SHP77 (cell line): ENCODE measurements around the gene EDEM2.
A peak's percentile ranks its signal among the peaks of the same experiment; 100 is the strongest.
"Not testable (repeated sequence)": the region's sequence is repeated elsewhere in the genome, so short reads cannot be mapped to it uniquely, and the experiment has no call there.

Experiments used
- DNase-seq, 2 experiments: peaks; one replicate each; lab custom pipeline; 2025; lab: John Stamatoyannopoulos, UW

EDEM2 gene

DNA sequence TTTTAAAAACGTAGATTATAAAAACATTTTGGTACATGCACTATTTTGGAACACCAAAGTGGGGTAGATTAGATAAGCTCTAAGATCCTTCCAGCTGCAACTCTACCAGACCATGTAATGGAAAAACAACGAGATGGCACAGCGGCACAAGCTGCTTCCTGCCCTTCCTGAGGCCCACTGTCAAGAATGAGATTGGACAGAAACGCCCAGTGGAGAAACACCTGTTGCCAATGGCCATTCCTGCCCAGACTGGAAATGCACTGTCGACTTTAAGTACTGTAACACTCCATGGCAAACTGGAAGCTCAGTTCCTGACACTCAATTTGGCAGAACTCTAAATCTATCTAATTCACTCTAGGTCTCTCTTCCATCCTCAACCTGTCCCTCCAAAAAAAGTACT is 21.4 kb downstream of the EDEM2 start:
- no peak for DNase-seq

DNA sequence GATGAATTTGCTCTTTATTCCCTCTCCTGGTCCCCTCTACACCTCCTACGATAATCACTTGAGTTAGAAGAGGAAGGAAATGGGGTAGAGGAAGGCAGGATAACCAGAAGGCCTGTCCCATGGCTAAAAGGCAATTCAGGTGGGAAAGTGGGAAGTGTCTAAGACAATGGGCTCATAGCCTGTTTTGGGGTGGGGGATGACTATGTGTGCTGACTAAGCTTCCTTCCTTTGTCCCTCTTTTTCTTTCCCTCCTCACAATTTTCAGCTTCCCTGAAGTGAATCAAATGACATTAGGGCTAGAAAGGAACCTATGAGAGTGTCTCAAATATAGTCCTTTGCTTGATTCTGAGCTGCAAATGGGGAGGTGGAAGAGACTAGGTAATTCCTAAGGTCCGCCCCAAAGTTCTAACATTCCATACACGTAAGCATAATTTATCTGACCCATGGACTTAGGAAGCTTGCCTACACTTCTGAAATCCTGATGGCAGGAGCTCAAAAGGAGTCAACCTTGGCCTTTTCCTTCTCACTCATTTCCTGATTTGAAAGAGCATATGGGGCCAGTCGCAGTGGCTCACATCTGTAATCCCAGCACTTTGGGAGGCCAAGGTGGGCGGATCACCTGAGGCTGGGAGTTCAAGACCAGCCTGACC is 24.3 kb downstream of the EDEM2 start:
- no peak for DNase-seq

DNA sequence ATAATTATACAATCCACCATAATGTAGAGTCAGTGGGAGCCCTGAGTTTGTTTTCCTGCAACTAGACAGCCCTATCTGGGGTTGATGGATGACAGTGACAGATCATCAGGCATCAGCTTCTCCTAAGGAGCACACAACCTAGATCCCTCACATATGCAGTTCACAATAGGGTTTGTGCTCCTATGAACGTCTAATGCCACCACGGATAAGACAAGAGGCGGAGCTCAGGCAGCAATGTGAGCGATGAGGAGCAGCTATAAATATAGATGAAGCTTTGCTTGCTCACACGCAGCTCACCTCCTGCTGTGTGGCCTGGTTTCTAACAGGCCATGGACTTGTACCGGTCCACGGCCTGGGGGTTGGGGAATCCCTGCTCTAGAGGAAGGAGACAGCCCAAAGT is 25.9 kb downstream of the EDEM2 start:
- no peak for DNase-seq

DNA sequence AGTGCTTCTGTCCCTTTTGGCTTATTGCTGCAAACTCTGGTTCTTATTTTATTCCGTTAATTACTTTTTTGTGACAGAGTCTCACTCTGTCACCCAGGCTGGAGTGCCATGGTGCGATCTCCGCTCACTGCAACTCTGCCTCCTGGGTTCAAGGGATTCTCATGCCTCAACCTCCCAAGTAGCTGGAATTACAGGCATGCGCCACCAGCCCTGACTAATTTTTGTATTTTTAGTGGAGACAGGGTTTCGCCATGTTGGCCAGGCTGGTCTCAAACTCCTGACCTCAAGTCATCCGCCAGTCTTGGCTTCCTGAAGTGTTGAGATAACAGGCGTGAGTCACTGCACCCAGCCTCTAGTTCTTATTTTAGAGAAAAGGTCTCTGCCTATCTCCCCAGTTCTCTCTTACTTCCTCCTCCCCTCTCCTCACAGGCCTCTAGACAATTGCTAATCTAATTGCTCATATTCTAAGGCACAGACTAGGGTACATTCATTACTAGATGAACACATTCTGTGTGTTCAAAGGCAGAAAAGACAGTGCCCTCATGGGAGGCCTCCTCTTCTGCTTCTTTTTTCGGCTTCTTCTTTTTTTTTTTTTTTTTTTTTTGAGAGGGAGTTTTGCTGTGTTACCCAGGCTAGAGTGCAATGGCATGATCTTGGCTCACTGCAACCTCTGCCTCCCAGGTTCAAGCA is 27.0 kb downstream of the EDEM2 start:
- no peak for DNase-seq

DNA sequence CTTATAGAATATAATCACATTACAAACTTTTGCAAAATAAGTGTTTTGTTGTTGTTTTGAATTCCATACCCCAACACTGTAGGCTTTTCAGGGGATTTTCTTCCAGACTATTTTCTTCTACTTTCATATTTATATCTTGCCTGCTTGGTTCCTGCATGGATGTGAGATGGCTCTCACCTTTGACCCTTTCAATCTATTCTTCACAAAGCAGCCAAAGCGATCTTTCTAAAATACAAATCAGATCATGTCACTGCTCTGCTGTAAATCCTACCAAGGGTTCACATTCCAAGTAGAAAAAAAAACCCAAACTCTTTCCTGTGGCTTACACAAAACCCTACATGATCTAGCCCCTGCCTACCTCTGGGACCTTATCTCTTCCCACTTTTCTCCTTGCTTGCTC is 29.5 kb downstream of the EDEM2 start:
- no peak for DNase-seq

DNA sequence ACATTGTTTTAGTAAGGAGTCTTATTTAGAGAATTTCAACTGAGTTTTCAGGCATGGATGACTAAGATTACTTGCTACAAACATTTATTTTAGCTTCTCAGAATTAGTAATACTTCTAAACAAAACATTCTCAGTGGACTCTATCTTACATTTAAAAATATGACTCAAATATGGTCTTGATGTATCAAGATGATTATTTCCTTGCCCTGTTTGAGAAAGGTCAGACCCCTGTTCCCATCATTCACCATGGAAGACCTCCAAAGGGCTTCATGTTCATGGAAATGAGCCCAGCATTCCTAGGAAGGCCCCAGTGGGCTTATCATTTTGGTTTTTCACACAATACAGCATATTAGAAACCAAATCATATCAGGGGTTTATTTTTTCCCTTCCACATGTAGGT is 29.9 kb downstream of the EDEM2 start:
- DNase-seq = no peak

DNA sequence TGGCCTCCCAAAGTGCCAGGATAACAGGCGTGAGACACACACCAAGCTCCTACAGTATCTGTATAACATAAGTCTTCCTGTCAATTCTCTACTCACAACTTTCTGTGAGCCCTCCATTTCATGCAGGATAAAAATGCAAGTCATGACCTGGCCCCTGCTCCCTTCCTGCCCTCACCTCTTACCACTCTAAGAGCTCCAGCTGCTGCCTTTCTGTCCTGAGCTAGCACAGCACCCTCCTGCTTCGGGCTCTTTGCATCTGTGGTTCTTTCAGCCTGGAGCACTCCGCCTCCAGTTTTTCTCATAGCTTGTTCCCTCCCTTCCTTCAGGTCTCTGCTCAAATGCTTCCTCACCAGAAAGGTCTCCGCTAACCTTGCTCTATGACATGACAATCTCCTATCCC is 30.9 kb downstream of the EDEM2 start:
- no peak for DNase-seq

DNA sequence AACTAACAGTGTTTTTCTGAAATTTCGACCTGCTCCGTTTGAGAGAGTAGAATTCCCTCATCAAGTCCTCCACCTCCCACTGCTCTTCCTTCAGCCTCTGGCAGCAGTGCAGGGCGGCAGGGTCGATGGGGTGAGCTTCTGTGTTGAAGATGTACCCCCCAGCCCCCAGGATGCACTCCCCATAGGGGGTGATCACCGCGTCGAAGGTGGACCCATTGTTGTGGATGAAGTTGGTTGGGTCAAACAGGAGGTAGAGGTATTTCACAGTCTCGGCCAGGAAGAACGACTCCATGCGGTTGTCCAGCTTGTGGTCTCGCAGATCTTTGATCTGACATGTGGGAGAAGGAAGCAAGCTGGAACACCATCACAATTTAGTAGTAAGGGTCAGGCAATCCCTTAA is 31.5 kb downstream of the EDEM2 start:
- no peak for DNase-seq

DNA sequence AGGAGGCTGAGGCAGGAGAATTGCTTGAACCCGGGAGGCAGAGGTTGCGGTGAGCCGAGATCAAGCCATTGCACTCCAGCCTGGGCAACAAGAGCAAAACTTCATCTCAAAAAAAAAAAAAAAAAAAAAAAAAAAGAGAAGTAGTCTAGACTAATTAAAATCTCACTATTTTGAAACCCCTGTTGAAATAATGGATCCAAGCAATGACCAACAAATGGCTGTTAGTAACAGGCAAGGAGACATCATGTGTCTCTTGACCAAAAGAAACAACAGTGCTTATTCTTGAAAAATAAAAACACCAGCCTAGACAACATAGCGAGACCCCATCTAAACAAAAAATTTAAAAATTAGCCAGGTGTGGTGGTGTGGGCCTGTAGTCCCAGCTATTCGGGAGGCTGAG is 34.9 kb downstream of the EDEM2 start:
- DNase-seq = not testable (repeated sequence)

DNA sequence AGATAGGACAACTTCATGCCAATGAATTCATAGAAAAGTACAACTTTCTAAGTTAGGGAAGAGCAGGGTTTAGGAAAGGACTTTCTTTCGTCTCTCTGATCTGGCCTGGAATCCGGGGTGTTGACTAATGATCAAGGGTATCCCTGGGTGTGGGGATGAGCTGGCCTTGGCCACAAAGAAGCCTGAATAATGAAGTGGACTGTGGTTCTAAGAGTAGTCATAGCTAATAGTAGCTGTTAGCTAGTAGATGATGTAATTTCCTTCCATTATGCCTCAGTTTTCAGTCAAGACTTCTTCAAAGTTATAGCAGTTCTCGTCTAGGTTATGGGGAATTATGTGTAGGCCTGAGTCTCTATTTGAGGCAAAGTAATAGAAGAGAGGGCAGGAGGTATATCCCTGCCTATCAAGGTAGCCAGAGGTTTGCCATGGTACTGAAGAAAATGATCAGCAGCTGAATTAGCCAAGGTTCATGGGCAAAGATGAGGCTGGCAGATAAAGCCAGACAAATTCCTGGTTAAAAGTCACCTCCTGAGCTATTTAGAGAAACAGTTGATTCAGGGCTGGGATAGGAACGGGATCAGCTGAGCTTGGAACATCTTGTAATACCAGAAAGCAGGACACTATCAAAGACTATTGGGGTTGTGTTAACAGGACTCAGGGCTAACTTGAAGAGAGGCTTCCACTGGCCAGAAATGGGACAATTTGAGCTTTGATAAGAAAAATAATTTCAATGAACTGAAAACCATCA is 35.8 kb downstream of the EDEM2 start:
- DNase-seq = no peak

DNA sequence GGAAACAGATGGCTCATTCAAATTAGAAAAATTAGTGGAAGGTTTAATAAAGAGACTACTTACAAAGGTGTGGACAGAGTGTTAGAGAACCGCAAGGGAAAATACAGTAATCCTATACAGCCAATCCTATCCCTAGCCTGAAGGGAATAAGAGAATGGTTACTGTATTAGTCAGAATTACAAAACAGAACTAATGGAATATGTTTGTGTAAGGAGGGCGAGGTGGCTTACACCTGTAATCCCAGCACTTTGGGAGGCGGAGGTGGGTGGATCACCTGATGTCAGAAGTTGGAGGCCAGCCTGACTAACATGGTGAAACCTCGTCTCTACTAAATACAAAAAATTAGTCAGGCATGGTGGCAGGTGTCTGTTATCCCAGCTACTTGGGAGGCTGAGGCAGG is 38.2 kb downstream of the EDEM2 start:
- no peak for DNase-seq

DNA sequence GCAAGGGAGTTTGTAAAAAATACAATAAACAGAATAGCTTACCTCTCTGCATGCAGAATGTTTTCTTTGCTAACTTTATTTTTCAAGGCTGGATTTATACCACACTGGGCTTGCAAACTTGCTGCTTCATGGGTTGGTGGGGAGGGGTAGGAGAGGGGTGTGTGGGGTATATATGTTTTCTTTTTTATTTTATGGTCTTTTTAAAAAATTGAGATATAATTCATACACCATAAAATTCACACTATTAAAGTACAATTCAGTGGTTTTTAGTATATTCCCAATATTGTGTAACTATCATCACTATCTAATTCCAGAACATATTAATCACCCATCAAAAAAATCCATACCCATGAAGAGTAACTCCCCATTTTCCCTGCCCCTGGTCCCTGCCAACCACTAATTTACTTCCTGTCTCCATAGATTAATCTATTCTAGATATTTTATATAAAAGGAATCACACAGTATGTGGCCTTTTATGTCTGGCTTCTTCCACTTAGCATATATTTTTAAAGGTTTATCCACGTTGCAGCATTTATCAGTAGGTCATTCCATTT is 40.2 kb downstream of the EDEM2 start:
- DNase-seq = no peak

DNA sequence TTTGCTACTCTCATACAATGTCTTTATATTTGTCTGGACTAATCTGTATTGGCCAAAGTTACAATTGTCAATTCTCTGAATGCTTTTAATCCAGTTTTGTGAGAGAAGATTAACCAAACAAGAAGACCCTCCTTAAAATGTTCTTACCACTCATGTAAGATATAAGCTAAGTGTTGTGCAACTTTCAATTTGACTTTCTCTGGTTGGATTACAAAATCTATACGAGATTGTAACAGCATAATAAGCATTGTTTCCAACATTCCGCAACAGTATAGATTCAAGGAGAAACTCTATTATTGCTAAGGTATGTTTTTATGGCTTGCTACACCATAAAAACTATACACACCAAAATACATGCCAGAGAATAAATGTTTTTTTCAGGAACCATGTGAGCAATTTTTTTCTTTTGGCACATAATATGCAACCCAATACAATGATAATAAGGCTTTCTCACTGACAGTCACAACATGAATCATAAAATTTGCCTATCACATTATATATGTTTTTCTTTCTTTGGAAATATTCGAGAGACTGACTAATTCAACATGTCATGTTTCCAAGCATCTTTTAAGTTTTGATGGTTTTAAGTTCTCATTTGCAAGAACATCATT is 42.3 kb downstream of the EDEM2 start:
- no peak for DNase-seq

DNA sequence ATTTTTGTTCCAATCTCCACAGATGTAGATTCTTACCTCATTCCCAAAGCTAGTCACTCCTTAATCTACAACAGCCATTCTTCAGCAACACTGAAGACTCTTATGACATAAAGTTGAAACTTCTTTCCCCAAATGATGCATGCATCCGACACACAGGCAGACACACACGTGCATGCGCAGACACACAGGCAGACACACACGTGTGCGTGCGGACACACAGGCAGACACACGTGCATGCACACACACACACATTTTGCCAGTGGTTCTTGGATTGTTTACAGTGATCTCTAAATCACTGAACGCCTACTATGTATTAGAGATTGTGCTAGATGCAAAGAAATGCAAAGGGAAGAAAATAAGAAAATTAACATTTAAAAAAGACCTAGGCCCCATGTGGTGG is 45.5 kb downstream of the EDEM2 start:
- no peak for DNase-seq

DNA sequence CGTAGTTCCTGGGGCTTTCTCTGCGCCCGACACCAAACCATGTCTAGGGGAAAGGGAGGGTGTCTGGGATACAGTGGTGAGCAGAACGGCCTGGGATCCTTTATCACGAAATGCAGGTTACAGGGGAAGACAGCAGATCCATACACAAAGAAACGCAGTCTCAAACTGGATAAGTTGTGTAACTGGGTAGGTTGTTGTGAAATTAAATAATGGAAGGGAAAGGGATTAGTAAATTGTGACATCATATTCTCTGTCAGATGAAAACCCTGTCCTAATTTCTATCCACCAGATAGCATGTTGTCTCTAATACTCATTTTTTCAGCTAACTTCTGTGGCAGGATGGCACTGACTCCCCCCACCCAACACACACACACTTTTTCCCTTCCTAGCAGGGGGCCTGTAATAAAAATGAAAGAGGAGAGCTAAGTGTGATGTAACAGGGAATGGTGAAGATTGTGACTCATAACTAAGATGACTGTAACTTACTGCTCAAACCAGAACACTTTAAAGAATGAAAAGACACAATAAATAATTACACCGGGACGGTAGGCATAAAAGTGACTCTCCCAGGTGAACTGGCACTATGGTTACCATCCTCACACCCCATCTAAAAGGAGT is 53.8 kb downstream of the EDEM2 start:
- DNase-seq = no peak

DNA sequence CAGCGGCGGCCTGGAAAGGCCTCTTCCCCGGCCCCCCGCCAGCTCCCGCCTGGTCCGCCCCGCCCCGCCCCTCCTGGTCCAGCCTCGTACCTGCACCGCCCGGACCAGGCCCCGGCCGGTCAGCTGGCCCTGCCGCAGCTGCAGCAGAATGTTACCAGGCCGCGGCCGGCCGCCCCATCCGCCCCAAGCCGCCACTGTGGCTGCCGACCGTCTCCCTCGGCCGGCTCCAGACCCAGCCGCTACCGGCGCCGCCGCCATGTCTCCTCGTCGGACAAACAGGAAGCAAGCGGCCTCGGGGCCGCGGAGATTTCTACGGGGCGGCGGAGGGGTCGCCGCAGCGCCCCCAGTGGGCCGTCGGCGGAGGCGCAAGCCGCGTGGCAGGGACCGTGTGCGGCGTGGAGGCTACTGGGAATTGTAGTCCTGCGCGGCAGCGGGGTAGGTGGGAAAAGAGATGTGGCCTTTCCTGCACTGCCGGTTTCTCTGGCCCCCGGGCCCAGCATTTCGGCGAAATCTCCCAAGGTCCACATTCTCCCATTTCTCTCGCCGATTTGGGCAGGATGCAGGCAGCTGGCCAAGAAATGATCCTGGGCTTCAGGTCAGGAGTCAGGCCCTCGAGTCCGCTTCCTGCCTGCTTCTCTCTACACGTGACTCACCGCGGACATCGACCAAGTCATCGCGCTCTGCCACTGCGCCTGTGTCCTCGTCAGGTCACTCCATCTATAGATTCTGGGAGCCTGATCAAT is 54.4 kb downstream of the EDEM2 start, which contains the start of gene TRPC4AP:
TSS of gene TRPC4AP (minus strand) at position 284 of the 743 bp plus-strand sequence. CDS start at position 258, 26 bp downstream.
- DNase-seq = peak; percentile 75 to 84

DNA sequence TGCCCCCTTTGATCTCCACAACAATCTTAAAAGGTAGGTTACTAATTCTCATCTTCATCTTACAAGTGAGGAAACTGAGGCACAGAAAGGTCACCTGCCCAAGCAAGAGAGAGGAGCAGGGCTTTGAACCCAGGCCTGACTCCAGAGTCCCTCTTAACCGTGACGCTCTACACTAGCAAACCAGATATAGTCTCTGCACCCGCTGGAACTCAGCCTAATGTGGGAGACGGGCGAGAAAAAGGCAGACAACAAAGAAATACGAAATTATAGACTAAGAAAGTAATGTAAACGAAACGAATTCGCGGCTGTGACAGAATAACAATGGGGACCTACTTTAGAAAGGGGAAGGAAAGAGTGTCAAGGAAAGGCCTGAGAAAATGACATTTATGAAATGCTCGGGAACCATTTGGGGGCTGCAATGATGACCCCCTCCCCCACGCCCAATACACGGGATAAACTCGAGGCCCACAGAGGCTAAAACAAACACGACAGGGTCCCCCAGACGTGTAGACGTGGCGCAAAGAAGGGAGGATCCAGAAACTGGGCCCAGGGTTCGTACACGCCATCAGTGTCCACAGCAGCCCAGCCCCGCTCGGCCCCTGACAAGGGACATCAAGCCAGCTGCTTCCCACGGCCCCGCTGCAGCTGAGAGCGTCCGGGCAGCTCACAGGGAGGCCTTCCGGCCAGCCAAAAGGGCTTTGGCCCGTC is 55.2 kb downstream of the EDEM2 start:
- DNase-seq = no peak

DNA sequence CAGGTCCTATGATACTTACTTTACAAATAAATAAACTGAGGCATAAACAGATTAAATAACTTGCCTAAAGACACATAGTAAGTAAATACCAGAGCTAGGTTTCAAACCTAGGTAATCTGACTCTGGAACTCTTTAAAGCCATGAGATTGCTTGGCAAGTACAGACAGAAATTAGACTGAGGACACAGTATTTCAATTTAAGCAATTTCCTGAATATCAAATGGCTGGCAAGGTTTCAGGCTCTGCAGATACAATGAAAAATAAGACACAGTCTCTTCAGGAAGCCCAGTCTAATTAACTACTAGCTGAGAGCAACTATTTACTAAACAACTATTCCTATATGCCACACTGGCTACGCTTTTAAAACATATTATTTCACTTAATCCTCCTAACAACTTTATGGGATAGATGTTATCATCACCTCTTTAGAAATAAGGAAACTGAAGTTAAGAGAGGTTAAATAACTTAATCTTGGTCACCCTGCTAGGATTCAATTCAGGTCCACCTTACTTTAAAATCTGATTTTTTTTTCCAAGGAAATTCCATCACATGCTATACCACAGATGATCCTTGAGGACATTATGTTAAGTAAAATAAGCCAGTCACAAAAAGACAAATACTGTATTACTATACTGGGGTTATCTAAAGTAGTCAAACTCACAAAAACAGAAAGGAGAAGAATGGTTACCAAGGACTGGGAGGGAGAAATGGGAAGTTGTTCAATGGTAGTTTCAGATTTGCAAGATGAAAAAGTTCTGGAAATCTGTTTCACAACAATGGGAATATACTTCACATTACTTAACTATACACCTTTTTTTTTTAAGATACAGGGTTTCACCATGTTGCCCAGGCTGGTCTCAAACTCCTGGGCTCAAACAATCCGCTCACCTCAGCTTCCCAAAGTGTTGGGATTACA is 58.6 kb downstream of the EDEM2 start:
- no peak for DNase-seq

DNA sequence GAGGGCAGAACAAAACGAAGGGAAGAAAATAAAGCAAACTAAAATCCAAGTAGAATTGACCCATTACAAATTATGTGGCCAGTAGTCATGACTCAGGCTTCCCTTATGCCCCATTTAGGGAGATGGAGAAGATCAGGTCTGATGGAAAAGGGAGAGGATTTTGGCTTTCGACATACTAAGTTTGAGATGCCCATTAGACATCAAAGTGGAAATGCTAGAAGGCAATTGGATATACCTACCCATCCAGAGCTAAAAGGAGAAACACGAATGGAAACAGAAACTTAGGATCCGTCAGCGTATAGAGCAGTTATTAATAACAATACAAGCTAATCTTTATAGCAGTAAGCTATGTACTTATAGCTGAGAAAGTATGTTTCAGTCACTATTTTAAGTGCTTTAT is 59.3 kb downstream of the EDEM2 start:
- DNase-seq = no peak

DNA sequence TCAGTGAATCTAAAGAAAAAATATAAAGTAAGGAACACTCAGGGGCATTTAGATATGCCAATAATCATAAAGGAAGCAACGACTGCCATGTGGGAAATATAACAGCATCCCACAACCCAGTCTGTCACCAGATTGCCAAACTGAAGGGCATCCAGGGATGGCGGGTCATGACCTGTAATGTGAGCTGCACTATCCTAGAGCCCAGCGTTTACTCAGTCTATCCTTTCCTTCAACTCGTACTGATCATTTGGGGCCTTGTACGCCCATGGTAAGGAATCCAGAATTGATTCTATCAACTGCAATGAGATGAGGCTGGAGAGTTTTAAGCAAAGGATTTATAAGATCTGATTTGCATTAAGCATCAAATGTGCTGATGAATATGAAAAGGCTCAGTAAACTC is 59.8 kb downstream of the EDEM2 start:
- no peak for DNase-seq
